ENCODE measurements around the gene PSPH.
"Not testable (repeated sequence)": the region's sequence is repeated elsewhere in the genome, so short reads cannot be mapped to it uniquely, and the experiment has no call there.

PSPH gene

GRCh38 chr7:56053993-56054392 lies 2.7 kb upstream of the PSPH start:
- Histone ChIP-seq H3K36me3 (ENCODE audit: control insufficient read depth in 1 of 2, insufficient read depth in 2 of 2, low read length in 2 of 2) (peaks cover 21 to 51% of the 10 kb centered on the region in 2 donors), H3K4me1 (ENCODE audit: control insufficient read depth in 1 of 2, insufficient read depth in 2 of 2, low read length in 2 of 2) (peaks cover 4 to 17% of the 10 kb centered on the region in 2 donors)

GRCh38 chr7:56053379-56053778 lies 2.1 kb upstream of the PSPH start:
- H3K36me3 ChIP-seq (ENCODE audit: control insufficient read depth in 1 of 2, insufficient read depth in 2 of 2, low read length in 2 of 2), result peaks cover 20 to 46% of the 10 kb centered on the region in 2 donors
- H3K9me3 ChIP-seq (ENCODE audit: control insufficient read depth in 1 of 2, low read length in 2 of 2), result no peaks in the 10 kb centered on the region
- peaks cover 4 to 22% of the 10 kb centered on the region in 2 donors for H3K4me1 ChIP-seq (ENCODE audit: control insufficient read depth in 1 of 2, insufficient read depth in 2 of 2, low read length in 2 of 2)
- peak overlapping the region in 1 of 2 donors; percentile 94 for H3K4me3 ChIP-seq (ENCODE audit: low read depth in 1 of 2, low read length in 2 of 2)
- H3K27me3 ChIP-seq (ENCODE audit: low read depth, low read length), result no peaks in the 10 kb centered on the region
- no peak overlapping the region for H3K27ac ChIP-seq (ENCODE audit: low read length)

More at GRCh38 chr7:56053993-56054392, 2.7 kb upstream of the PSPH start:
- Histone ChIP-seq H3K27ac (ENCODE audit: low read length) (no peak overlapping the region), H3K9me3 (ENCODE audit: control insufficient read depth in 1 of 2, low read length in 2 of 2) (no peaks in the 10 kb centered on the region), H3K4me3 (ENCODE audit: low read depth in 1 of 2, low read length in 2 of 2) (no peak overlapping the region), H3K27me3 (ENCODE audit: low read depth, low read length) (no peaks in the 10 kb centered on the region)

GRCh38 chr7:56051053-56051338 lies 248 bp downstream of the PSPH start:
- H3K36me3 ChIP-seq (ENCODE audit: control insufficient read depth in 1 of 2, insufficient read depth in 2 of 2, low read length in 2 of 2), result peaks cover 10 to 23% of the 10 kb centered on the region in 2 donors
- peaks cover 4 to 29% of the 10 kb centered on the region in 2 donors for H3K4me1 ChIP-seq (ENCODE audit: control insufficient read depth in 1 of 2, insufficient read depth in 2 of 2, low read length in 2 of 2)
- H3K9me3 ChIP-seq (ENCODE audit: control insufficient read depth in 1 of 2, low read length in 2 of 2), result no peaks in the 10 kb centered on the region
- peak overlapping the region; percentile 90 for H3K27ac ChIP-seq (ENCODE audit: low read length)
- no peaks in the 10 kb centered on the region for H3K27me3 ChIP-seq (ENCODE audit: low read depth, low read length)
- peak overlapping the region; percentile 85 to 94 for H3K4me3 ChIP-seq (ENCODE audit: low read depth in 1 of 2, low read length in 2 of 2)

- not testable (repeated sequence) for H3K4me3 ChIP-seq (ENCODE audit: low read depth in 1 of 2, low read length in 2 of 2); H3K27ac ChIP-seq (ENCODE audit: low read length); H3K36me3 ChIP-seq (ENCODE audit: control insufficient read depth in 1 of 2, insufficient read depth in 2 of 2, low read length in 2 of 2); H3K9me3 ChIP-seq (ENCODE audit: control insufficient read depth in 1 of 2, low read length in 2 of 2); H3K27me3 ChIP-seq (ENCODE audit: low read depth, low read length)
- H3K4me1 ChIP-seq (ENCODE audit: control insufficient read depth in 1 of 2, insufficient read depth in 2 of 2, low read length in 2 of 2), result peaks cover 4 to 29% of the 10 kb centered on the region in 2 donors
Observed at GRCh38 chr7:56048763-56049162, 2.5 kb downstream of the PSPH start.

GRCh38 chr7:56048245-56048644 lies 3.0 kb downstream of the PSPH start:
- Histone ChIP-seq H3K9me3 (ENCODE audit: control insufficient read depth in 1 of 2, low read length in 2 of 2) (no peaks in the 10 kb centered on the region), H3K27me3 (ENCODE audit: low read depth, low read length) (no peaks in the 10 kb centered on the region), H3K36me3 (ENCODE audit: control insufficient read depth in 1 of 2, insufficient read depth in 2 of 2, low read length in 2 of 2) (peaks cover 0 to 2% of the 10 kb centered on the region in 2 donors), H3K4me3 (ENCODE audit: low read depth in 1 of 2, low read length in 2 of 2) (no peak overlapping the region), H3K27ac (ENCODE audit: low read length) (no peak overlapping the region), H3K4me1 (ENCODE audit: control insufficient read depth in 1 of 2, insufficient read depth in 2 of 2, low read length in 2 of 2) (peaks cover 3 to 28% of the 10 kb centered on the region in 2 donors)

- not testable (repeated sequence) for H3K27me3 ChIP-seq (ENCODE audit: low read depth, low read length); H3K9me3 ChIP-seq (ENCODE audit: control insufficient read depth in 1 of 2, low read length in 2 of 2); H3K36me3 ChIP-seq (ENCODE audit: control insufficient read depth in 1 of 2, insufficient read depth in 2 of 2, low read length in 2 of 2); H3K4me3 ChIP-seq (ENCODE audit: low read depth in 1 of 2, low read length in 2 of 2)
- H3K27ac ChIP-seq (ENCODE audit: low read length), result peak overlapping the region; percentile 31
- peaks cover 0 to 22% of the 10 kb centered on the region in 2 donors for H3K4me1 ChIP-seq (ENCODE audit: control insufficient read depth in 1 of 2, insufficient read depth in 2 of 2, low read length in 2 of 2)
Observed at GRCh38 chr7:56047446-56048116, 3.7 kb downstream of the PSPH start.

GRCh38 chr7:56046721-56047445 lies 4.4 kb downstream of the PSPH start:
- H3K27me3 ChIP-seq (ENCODE audit: low read depth, low read length), result no peaks in the 10 kb centered on the region
- H3K9me3 ChIP-seq (ENCODE audit: control insufficient read depth in 1 of 2, low read length in 2 of 2), result no peaks in the 10 kb centered on the region
- H3K27ac ChIP-seq (ENCODE audit: low read length), result peak overlapping the region; percentile 31
- no peak overlapping the region for H3K4me3 ChIP-seq (ENCODE audit: low read depth in 1 of 2, low read length in 2 of 2)
- H3K4me1 ChIP-seq (ENCODE audit: control insufficient read depth in 1 of 2, insufficient read depth in 2 of 2, low read length in 2 of 2), result peaks cover 0 to 18% of the 10 kb centered on the region in 2 donors
- H3K36me3 ChIP-seq (ENCODE audit: control insufficient read depth in 1 of 2, insufficient read depth in 2 of 2, low read length in 2 of 2), result no peaks in the 10 kb centered on the region

- not testable (repeated sequence) for H3K27ac ChIP-seq (ENCODE audit: low read length); H3K36me3 ChIP-seq (ENCODE audit: control insufficient read depth in 1 of 2, insufficient read depth in 2 of 2, low read length in 2 of 2); H3K4me3 ChIP-seq (ENCODE audit: low read depth in 1 of 2, low read length in 2 of 2); H3K9me3 ChIP-seq (ENCODE audit: control insufficient read depth in 1 of 2, low read length in 2 of 2); H3K27me3 ChIP-seq (ENCODE audit: low read depth, low read length)
- H3K4me1 ChIP-seq (ENCODE audit: control insufficient read depth in 1 of 2, insufficient read depth in 2 of 2, low read length in 2 of 2), result peaks cover 0 to 18% of the 10 kb centered on the region in 2 donors
Observed at GRCh38 chr7:56045758-56046157, 5.5 kb downstream of the PSPH start.

- Histone ChIP-seq H3K4me3 (ENCODE audit: low read depth in 1 of 2, low read length in 2 of 2) (no peak overlapping the region), H3K27ac (ENCODE audit: low read length) (no peak overlapping the region), H3K36me3 (ENCODE audit: control insufficient read depth in 1 of 2, insufficient read depth in 2 of 2, low read length in 2 of 2) (no peaks in the 10 kb centered on the region), H3K4me1 (ENCODE audit: control insufficient read depth in 1 of 2, insufficient read depth in 2 of 2, low read length in 2 of 2) (no peaks in the 10 kb centered on the region), H3K9me3 (ENCODE audit: control insufficient read depth in 1 of 2, low read length in 2 of 2) (no peaks in the 10 kb centered on the region), H3K27me3 (ENCODE audit: low read depth, low read length) (no peaks in the 10 kb centered on the region)
Observed at GRCh38 chr7:56040730-56041129, 10.5 kb downstream of the PSPH start.

- Histone ChIP-seq H3K4me3 (ENCODE audit: low read depth in 1 of 2, low read length in 2 of 2) (peak overlapping the region; percentile 87 to 99), H3K36me3 (ENCODE audit: control insufficient read depth in 1 of 2, insufficient read depth in 2 of 2, low read length in 2 of 2) (no peaks in the 10 kb centered on the region), H3K9me3 (ENCODE audit: control insufficient read depth in 1 of 2, low read length in 2 of 2) (no peaks in the 10 kb centered on the region), H3K4me1 (ENCODE audit: control insufficient read depth in 1 of 2, insufficient read depth in 2 of 2, low read length in 2 of 2) (no peaks in the 10 kb centered on the region), H3K27me3 (ENCODE audit: low read depth, low read length) (no peaks in the 10 kb centered on the region), H3K27ac (ENCODE audit: low read length) (no peak overlapping the region)
Observed at GRCh38 chr7:56033671-56034432, 17.4 kb downstream of the PSPH start.

- H3K27ac ChIP-seq (ENCODE audit: low read length); H3K4me3 ChIP-seq (ENCODE audit: low read depth in 1 of 2, low read length in 2 of 2); H3K36me3 ChIP-seq (ENCODE audit: control insufficient read depth in 1 of 2, insufficient read depth in 2 of 2, low read length in 2 of 2); H3K9me3 ChIP-seq (ENCODE audit: control insufficient read depth in 1 of 2, low read length in 2 of 2); H3K27me3 ChIP-seq (ENCODE audit: low read depth, low read length); H3K4me1 ChIP-seq (ENCODE audit: control insufficient read depth in 1 of 2, insufficient read depth in 2 of 2, low read length in 2 of 2): not testable (repeated sequence)
Observed at GRCh38 chr7:56032578-56032977, 18.7 kb downstream of the PSPH start.
